GM19455 (cell line): Measurements from ENCODE around the gene CFAP73.
"Not testable (repeated sequence)": the region's sequence is repeated elsewhere in the genome, so short reads cannot be mapped to it uniquely, and the experiment has no call there.

Experiments
- ATAC-seq: cut with Tn5 transposase; IDR thresholded peaks from one replicate; pipeline ENCODE4 v1.9.1; 2021; ENCODE audit not compliant: unreplicated experiment

The CFAP73 gene

GRCh38 chr12:113149361-113150150 lies at the start of gene CFAP73:
Gene CFAP73, plus strand, starts transcription at chr12:113149724. Its CDS starts 134 bp downstream, at chr12:113149858.
- ATAC-seq = no peak

GRCh38 chr12:113099764-113100163 lies 49.8 kb upstream of the CFAP73 start:
- no peak for ATAC-seq

- no peak for ATAC-seq
Observed at GRCh38 chr12:113101751-113102150, 47.8 kb upstream of the CFAP73 start.

GRCh38 chr12:113102811-113103210 lies 46.7 kb upstream of the CFAP73 start:
- ATAC-seq = no peak

GRCh38 chr12:113103756-113104450 lies 45.6 kb upstream of the CFAP73 start:
- no peak for ATAC-seq

GRCh38 chr12:113104953-113105510 lies 44.5 kb upstream of the CFAP73 start:
- no peak for ATAC-seq

GRCh38 chr12:113105606-113106271 lies 43.8 kb upstream of the CFAP73 start:
- ATAC-seq = no peak

GRCh38 chr12:113106361-113106760 lies 43.2 kb upstream of the CFAP73 start:
- no peak for ATAC-seq

- no peak for ATAC-seq
Observed at GRCh38 chr12:113108308-113108707, 41.2 kb upstream of the CFAP73 start.

GRCh38 chr12:113109360-113109759 lies 40.2 kb upstream of the CFAP73 start:
- no peak for ATAC-seq

- no peak for ATAC-seq
Observed at GRCh38 chr12:113109872-113110599, 39.5 kb upstream of the CFAP73 start.

GRCh38 chr12:113111247-113111646 lies 38.3 kb upstream of the CFAP73 start:
- ATAC-seq = no peak

- no peak for ATAC-seq
Observed at GRCh38 chr12:113112043-113112899, 37.3 kb upstream of the CFAP73 start.

GRCh38 chr12:113113397-113113796 lies 36.1 kb upstream of the CFAP73 start:
- ATAC-seq = no peak

- ATAC-seq = no peak
Observed at GRCh38 chr12:113114447-113115178, 34.9 kb upstream of the CFAP73 start.

- no peak for ATAC-seq
Observed at GRCh38 chr12:113115455-113116126, 33.9 kb upstream of the CFAP73 start.

- ATAC-seq = no peak
Observed at GRCh38 chr12:113116875-113117274, 32.6 kb upstream of the CFAP73 start.

GRCh38 chr12:113117684-113118083 lies 31.8 kb upstream of the CFAP73 start:
- ATAC-seq = not testable (repeated sequence)

GRCh38 chr12:113118142-113118541 lies 31.4 kb upstream of the CFAP73 start:
- ATAC-seq = no peak
